Mesothelial cell of epicardium (in vitro differentiated cells): ENCODE results near the gene DRICH1. TPM values are rescaled to one million over a fixed set of nuclear protein-coding genes. Genes with fewer than 3 reads are reported as not detected.
"Not testable (repeated sequence)": the region's sequence is repeated elsewhere in the genome, so short reads cannot be mapped to it uniquely, and the experiment has no call there.

Experiments
- DNase-seq, 2 experiments: peaks; one replicate each; pipeline ENCODE4 v3.0.0; 2021; ENCODE audit warnings: low spot score in 2 of 2; ENCODE audit not compliant: unreplicated experiment in 2 of 2
- H3K27ac Mint-ChIP-seq: 2 replicates; pipeline ENCODE4 v1.8.0; 2021; ENCODE audit warnings: mixed read lengths
- H3K27me3 Mint-ChIP-seq: 2 replicates; pipeline ENCODE4 v1.8.0; 2021; ENCODE audit warnings: low read depth, mixed read lengths
- H3K36me3 Mint-ChIP-seq: 2 replicates; pipeline ENCODE4 v1.8.0; 2021; ENCODE audit warnings: mixed read lengths
- H3K4me1 Mint-ChIP-seq: 2 replicates; pipeline ENCODE4 v1.8.0; 2021; ENCODE audit warnings: mixed read lengths
- H3K4me3 Mint-ChIP-seq: 2 replicates; pipeline ENCODE4 v1.8.0; 2021; ENCODE audit warnings: mild to moderate bottlenecking, moderate library complexity, mixed read lengths
- H3K9me3 Mint-ChIP-seq: 2 replicates; pipeline ENCODE4 v1.8.0; 2021; ENCODE audit warnings: mixed read lengths
- CTCF ChIP-seq: fragments of 200-600 bp; sonication (generic); IDR thresholded peaks from one replicate; pipeline ENCODE4 v1.5.0; 2021; ENCODE audit warnings: antibody characterized with exemption; ENCODE audit not compliant: unreplicated experiment
- total RNA-seq: library from RNA; stranded (reverse); gene quantifications from 3 replicates; pipeline ENCODE4 v1.2.1, GENCODE V29; 2021

The DRICH1 gene
- total RNA-seq, 1 donor from 2014 or later, result 0.65 TPM

DNA sequence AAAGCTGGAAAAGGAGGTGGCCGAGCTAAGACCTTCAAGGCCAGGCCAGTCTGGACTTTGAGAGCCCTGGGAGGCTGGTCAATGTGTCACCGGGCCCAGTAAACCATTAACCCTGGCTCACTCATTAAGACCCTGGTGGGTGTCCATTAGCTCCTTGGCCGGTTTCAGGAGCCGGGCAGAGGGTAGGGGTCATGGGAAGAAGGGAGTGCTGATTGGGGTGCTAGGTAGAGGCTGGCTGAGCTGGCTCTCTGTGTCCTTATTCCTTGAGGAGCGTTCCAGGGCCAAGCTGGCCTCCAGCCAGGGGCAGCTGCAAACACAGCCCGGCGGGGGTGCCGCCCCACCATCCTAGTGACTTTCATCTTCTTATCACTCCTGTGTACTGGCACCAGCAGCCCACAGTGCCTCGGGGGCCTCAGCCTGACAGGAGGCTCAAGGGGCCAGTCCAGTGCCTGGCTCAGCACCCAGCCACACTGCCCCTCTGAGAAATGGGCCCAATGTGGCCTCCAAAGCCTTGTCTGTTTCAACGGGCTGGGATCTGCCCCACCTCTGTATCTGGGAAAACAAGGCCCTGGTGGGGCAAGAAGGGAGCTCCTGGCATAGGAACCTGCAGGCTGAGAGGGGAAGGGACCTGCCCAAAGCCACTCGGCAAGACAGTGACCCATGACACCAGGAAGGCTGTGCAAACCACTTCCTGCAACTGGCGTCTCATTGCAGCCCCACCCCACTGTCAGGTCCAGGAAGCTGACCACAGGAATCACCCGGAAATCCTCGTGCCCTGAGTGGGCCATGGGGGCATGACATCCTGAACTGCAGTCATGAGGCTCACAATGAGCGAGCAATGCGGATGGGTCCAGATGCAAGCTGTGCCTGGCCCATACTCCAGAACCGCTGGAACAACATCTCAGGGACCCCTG, 43.6 kb upstream of the DRICH1 start:
- Mint-ChIP-seq H3K4me1 (no peaks in the 10 kb centered on the region), H3K36me3 (peaks cover 2% of the 10 kb centered on the region), H3K4me3 (no peak overlapping the region), H3K9me3 (no peaks in the 10 kb centered on the region), H3K27ac (no peak overlapping the region), H3K27me3 (no peaks in the 10 kb centered on the region)
- TF ChIP-seq CTCF, result no peak
- DNase-seq, result no peak

GRCh38 chr22:23674886-23675501, 42.9 kb upstream of the DRICH1 start:
- H3K36me3 Mint-ChIP-seq, result not testable (repeated sequence)

GRCh38 chr22:23673826-23674690, 41.9 kb upstream of the DRICH1 start:
- H3K27ac Mint-ChIP-seq, result no peak overlapping the region

More at GRCh38 chr22:23674886-23675501, 42.9 kb upstream of the DRICH1 start:
- H3K27ac Mint-ChIP-seq, DNase-seq, H3K27me3 Mint-ChIP-seq, H3K9me3 Mint-ChIP-seq, H3K4me1 Mint-ChIP-seq, H3K4me3 Mint-ChIP-seq: not testable (repeated sequence)

DNA sequence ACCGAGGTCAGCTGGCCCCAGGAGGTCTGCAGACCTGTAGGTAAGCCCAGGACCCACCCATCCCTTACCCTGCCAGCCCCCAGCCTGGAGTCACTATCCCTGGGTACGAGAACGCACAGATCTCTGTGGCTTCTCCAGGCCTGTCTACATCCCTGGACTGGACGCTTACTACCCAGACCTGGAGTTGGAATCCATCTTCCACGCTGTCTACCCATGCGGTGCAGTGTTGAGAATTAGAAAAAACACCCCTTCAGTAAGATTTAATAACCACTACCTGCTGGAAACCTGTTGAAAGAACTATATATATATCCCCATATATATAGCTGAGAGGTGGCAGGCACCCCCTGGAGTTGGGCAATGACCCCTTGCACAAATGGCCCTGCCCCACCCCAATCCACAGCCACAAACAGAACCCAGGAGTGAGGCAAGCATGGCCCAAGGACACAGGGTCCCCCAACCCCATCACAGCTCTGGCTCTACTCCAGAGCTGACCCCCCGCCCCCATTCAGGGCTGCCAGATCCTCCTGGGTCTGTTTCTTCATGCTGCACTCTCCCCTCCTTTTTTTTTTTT, 41.0 kb upstream of the DRICH1 start:
- TF ChIP-seq CTCF, result no peak
- Mint-ChIP-seq H3K4me1 (no peaks in the 10 kb centered on the region), H3K27ac (no peak overlapping the region), H3K36me3 (peaks cover 5% of the 10 kb centered on the region), H3K4me3 (no peak overlapping the region), H3K27me3 (no peaks in the 10 kb centered on the region), H3K9me3 (no peaks in the 10 kb centered on the region)
- no peak for DNase-seq

More at GRCh38 chr22:23673826-23674690, 41.9 kb upstream of the DRICH1 start:
- Mint-ChIP-seq H3K9me3 (no peaks in the 10 kb centered on the region), H3K4me3 (no peak overlapping the region), H3K36me3 (peaks cover 4% of the 10 kb centered on the region), H3K27me3 (no peaks in the 10 kb centered on the region), H3K4me1 (no peaks in the 10 kb centered on the region)
- no peak for TF ChIP-seq CTCF
- DNase-seq, result no peak

GRCh38 chr22:23672307-23673049, 40.4 kb upstream of the DRICH1 start:
- not testable (repeated sequence) for H3K27ac Mint-ChIP-seq, H3K9me3 Mint-ChIP-seq, DNase-seq, H3K36me3 Mint-ChIP-seq, H3K4me1 Mint-ChIP-seq, H3K4me3 Mint-ChIP-seq, H3K27me3 Mint-ChIP-seq

DNA sequence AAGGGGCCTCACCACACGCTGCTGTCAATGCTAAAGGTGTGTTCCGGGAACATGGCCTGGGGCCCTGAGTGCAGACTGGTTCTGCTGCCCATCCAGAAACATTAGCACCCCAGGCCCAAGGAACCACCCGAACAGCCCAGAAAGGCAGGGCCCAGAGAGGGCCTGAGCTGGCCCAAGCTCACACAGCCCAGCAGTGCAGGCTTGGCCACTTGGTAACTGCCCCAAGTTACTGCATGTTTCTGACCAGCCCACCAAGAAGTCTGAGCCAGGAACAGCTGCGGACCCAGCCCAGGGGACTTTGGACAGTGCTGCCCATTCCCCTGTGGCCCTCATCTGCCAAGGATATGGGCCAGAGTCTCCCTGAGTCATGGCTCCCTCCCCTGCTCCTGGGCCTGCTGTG, 39.3 kb upstream of the DRICH1 start:
- not testable (repeated sequence) for H3K36me3 Mint-ChIP-seq, H3K27me3 Mint-ChIP-seq, H3K4me1 Mint-ChIP-seq, DNase-seq, H3K9me3 Mint-ChIP-seq, H3K4me3 Mint-ChIP-seq, H3K27ac Mint-ChIP-seq
